ENCODE data around the gene FOXK1.
"Not testable (repeated sequence)": the region's sequence is repeated elsewhere in the genome, so short reads cannot be mapped to it uniquely, and the experiment has no call there.

FOXK1 gene

DNA sequence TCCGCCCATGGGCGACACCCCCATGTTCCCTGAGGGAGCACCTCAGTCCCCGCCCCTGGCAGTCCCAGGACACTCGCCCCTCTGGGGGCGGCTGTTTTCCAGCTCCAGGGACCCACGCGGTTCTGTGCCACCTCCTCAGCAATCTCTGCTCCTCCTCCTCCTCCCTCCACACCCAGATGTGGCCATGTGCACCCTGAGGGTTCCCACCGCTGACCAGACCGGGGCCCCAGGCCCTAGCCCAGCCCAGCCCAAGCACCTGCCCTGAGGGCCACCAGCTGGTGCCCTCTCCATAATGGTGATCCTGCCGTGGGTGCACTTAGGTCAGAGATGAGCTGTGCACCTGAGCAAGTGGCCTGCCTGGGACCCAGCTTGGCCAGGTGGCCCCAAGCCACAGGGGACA, 118.4 kb downstream of the FOXK1 start:
- DNase-seq (ENCODE audit: low read depth in 2 of 2) = no peak

- no peak for DNase-seq (ENCODE audit: low read depth in 2 of 2)
Measured at GRCh38 chr7:4800926-4801838, 119.1 kb downstream of the FOXK1 start.

- no peak for DNase-seq (ENCODE audit: low read depth in 2 of 2)
Measured at GRCh38 chr7:4801839-4802231, 119.7 kb downstream of the FOXK1 start.

DNA sequence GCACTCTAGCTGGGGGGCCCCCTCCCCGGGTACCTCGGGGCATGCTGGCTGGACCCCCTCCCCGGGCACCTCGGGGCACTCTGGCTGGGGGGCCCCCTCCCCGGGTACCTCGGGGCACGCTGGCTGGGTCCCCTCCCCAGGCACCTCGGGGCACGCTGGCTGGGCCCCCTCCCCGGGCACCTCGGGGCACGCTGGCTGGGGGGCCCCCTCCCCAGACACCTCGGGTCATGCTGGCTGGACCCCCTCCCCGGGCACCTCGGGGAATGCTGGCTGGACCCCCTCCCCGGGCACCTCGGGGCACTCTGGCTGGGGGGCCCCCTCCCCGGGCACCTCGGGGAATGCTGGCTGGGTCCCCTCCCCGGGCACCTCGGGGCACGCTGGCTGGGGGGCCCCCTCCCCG, 120.5 kb downstream of the FOXK1 start:
- not testable (repeated sequence) for DNase-seq (ENCODE audit: low read depth in 2 of 2)

- no peak for DNase-seq (ENCODE audit: low read depth in 2 of 2)
Measured at GRCh38 chr7:4803397-4804241, 121.5 kb downstream of the FOXK1 start.

DNA sequence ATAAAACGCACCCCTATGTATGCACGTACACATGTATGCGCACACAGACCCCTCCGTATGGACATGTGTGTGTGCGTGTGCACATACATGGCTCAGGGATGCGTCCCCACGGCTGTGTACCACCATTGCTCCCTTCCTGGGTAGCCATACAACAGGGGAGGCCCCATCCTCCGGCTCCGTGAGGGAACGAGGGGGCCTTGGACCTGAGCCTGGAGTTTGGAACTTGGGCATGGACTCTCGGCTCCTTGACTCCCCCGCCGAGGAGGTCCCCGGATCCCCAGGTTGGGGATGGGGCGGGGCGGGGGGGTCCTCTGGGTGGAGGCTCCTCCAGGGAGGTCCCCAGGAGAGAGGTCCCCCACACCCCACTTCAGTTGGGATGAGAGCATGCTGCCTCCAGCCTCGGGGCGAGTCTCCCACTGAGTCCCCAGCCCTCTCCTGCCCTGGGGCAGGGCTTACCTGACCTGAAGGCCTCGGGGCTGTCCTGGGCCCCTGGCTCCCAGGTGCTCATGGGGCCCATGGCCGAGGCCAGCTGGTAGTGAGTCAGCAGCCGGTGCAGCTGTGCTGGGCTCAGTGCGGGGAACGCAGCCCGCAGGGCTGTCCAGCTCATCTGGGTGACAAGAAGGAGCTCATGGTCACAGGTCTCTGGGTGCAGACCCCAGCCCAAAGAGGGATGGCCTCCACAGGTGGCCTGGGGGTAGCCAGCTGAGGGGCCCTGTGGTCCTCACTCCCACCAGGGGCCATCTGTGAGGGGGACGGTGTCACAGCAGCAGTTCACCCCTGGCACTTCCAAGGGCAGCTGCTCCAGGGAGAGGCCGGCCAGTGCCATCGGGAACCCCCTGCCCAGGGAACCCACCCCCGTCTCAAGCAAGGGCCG, 123.3 kb downstream of the FOXK1 start:
- no peak for DNase-seq (ENCODE audit: low read depth in 2 of 2)

DNA sequence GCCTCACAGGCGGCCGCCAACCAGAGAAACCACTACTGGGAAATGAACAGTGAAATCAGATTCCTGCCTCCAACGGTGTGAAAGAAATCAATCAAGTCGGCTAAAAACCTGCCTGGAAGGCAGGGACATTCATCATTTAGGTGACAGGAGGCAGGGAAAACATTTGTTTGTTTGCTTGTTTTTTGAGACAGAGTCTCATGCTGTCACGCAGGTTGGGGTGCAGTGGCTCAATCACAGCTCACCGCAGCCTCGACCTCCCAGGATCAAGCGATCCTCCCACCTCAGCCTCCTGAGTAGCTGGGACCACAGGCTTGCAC, 123.8 kb downstream of the FOXK1 start:
- no peak for DNase-seq (ENCODE audit: low read depth in 2 of 2)

DNA sequence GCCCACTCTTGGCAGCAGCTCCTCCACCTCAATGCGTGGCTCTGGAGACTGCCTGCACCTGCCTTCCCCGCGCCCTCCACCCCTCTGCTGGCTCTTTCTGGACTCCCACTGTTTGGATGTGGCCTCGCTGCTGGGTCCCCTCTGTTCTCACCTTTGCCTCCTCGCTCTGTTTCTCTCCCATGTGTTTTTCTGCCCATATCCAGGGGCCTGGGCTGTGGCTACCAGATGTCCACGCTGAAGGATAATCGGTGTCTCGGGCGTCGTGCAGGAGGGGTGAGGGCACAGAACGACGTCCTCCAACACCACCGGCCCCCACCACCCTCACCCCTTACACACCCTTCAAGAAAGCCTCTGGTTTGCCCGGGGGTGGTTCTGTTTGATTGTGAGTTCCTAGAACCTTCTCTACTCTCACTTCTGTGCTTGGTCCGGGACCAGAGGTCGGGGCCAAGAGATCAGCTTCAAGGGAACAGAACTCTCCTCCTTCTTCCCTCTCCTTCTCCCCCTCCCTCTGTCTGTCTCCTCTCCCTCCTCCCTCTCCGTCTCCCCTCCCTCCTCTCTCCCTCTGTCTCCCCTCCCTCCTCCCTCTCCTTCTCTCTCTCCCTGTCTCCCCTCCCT, 125.0 kb downstream of the FOXK1 start:
- no peak for DNase-seq (ENCODE audit: low read depth in 2 of 2)

DNA sequence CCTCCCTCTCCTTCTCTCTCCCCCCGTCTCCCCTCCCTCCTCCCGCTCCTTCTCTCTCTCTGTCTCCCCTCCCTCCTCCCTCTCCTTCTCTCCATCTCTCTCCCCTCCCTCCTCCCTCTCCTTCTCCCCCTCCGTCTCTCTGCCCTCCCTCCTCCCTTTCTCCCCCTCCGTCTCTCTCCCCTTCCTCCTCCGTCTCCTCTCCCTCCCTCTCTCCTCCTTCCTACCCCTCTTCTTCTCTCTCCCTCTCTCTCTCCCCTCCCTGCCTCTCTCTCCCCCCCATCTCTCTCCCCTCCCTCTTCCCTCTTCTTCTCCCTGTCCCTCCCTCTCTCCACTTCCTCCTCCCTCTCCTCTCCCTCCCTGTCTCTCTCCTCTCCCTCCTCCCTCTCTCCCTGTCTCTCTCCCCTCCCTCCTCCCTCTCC, 125.5 kb downstream of the FOXK1 start:
- DNase-seq (ENCODE audit: low read depth in 2 of 2) = no peak

DNA sequence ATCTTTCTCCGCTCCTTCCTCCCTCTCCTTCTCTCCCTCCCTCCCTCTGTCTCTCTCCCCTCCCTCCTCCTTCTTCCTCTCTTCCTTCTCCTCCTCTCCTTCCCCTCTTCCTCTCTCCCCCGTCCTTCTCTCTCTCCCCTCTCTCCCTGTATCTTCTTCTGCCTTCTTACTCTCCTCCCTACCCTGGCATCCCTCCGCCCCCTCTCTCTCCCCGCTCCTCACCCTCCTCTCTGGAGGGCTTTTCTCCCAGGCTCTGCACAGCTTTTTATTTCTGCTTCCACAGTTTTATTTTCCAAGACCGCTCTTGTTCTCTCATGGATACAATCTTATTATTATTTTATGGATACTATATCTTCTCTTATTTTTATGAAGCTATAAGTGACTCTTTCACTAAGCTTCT, 125.9 kb downstream of the FOXK1 start:
- DNase-seq (ENCODE audit: low read depth in 2 of 2) = no peak

GRCh38 chr7:4808565-4808964, 126.5 kb downstream of the FOXK1 start:
- no peak for DNase-seq (ENCODE audit: low read depth in 2 of 2)

- DNase-seq (ENCODE audit: low read depth in 2 of 2) = no peak
Measured at GRCh38 chr7:4809091-4809591, 127.0 kb downstream of the FOXK1 start.

DNA sequence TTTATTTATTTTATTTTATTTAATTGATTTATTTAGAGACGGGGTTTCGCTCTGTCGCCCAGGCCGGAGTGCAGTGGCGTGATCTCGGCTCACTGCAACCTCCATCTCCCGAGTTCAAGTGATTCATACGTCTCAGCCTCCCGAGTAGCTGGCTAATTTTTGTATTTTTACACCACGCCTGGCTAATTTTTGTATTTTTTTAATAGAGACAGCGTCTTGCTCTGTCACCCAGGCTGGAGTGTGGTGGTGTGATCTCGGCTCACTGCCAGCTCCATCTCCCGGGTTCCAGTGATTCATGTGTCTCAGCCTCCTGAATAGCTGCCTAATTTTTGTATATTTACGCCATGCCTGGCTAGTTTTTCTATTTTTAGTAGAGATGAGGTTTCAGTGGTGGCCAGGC, 127.6 kb downstream of the FOXK1 start:
- DNase-seq (ENCODE audit: low read depth in 2 of 2) = no peak

- no peak for DNase-seq (ENCODE audit: low read depth in 2 of 2)
Measured at GRCh38 chr7:4814433-4814832, 132.3 kb downstream of the FOXK1 start.

- no peak for DNase-seq (ENCODE audit: low read depth in 2 of 2)
Measured at GRCh38 chr7:4815121-4815520, 133.0 kb downstream of the FOXK1 start.

GRCh38 chr7:4815609-4816418, 133.7 kb downstream of the FOXK1 start:
- DNase-seq (ENCODE audit: low read depth in 2 of 2) = no peak

GRCh38 chr7:4816419-4817080, 134.5 kb downstream of the FOXK1 start:
- no peak for DNase-seq (ENCODE audit: low read depth in 2 of 2)

- no peak for DNase-seq (ENCODE audit: low read depth in 2 of 2)
Measured at GRCh38 chr7:4817178-4817901, 135.2 kb downstream of the FOXK1 start.
